ENCODE measurements around the gene SLC39A2. TPM values are rescaled to one million over a fixed set of nuclear protein-coding genes. Genes with fewer than 3 reads are reported as not detected.

SLC39A2 gene
- total and polyA plus RNA-seq, 9 of the 15 experiments (the other 6 are each of a cell fraction or from before 2014, with no cell fraction given), result 0.06 to 0.09 TPM; not detected in 7

- FAIRE-seq (no peak), DNase-seq (ENCODE audit: extremely low read depth in 1 of 4, low spot score in 3 of 4) (no peak), ATAC-seq (peak; percentile 31)
- Histone ChIP-seq H3K4me1 (replicated peaks in 1 of 2; ENCODE audit: control insufficient read depth in 2 of 2, insufficient read depth in 2 of 2, low read length in 2 of 2) (peaks cover 0 to 15% of the 10 kb centered on the region in 2 experiments; a peak in 4 of 5 replicates), H2AFZ (ENCODE audit: low read depth, low read length) (peak overlapping the region; percentile 63), H3K79me2 (ENCODE audit: control insufficient read depth, insufficient read depth, low read length) (no peaks in the 10 kb centered on the region), H3K36me3 (ENCODE audit: control insufficient read depth, insufficient read depth, low read length) (no peaks in the 10 kb centered on the region), H3K9me1 (ENCODE audit: control insufficient read depth, insufficient read depth, low read length) (no peaks in the 10 kb centered on the region), H4K20me1 (replicated peaks; ENCODE audit: control insufficient read depth, insufficient read depth, low read length) (no peaks in the 10 kb centered on the region), H3K4me2 (ENCODE audit: insufficient read depth, low read length) (no peak overlapping the region), H3K27me3 (ENCODE audit: control insufficient read depth in 2 of 2, insufficient read depth in 2 of 2, low read length in 2 of 2) (no peaks in the 10 kb centered on the region), H3K4me3 (no peak overlapping the region), H3K27ac (ENCODE audit: extremely low read depth, low read depth, low read length) (no peak overlapping the region), H3K9ac (ENCODE audit: insufficient read depth in 1 of 2, low read depth in 2 of 2, low read length in 2 of 2) (no peak overlapping the region), H3K9me3 (replicated peaks; ENCODE audit: control insufficient read depth, insufficient read depth, low read depth, low read length) (no peaks in the 10 kb centered on the region)
- CTCF ChIA-PET (ENCODE audit: low intra/inter-chr PET ratio), result interaction anchor here (0.9 to 2.8 kb wide), 3 partner anchors 24 to 181 kb away, joined by 3 to 33 read pairs (median 11); no protein-coding TSS in a partner anchor
- 26% methylated on average over 6 of the region's 10 CpGs for WGBS (ENCODE audit: insufficient coverage, low coverage, missing lambda C conversion rate)
- intact Hi-C loops (cut with micrococcal nuclease), result loop anchor here (5.0 kb wide), 1 partner anchor 341 kb away; no protein-coding TSS in a partner anchor
- in situ Hi-C loops (cut with MboI), result no loop called here
- BruUV-seq (replicated peaks), result no TSS peak
- POLR2A ChIA-PET, result interaction anchor here (0.6 to 2.6 kb wide), 2 partner anchors 12 to 23 kb away, joined by 3 to 15 read pairs; no protein-coding TSS in a partner anchor
- TF ChIP-seq ZNF407 (IDR thresholded peaks at IDR 0.05; ENCODE audit: low read depth) (no peak), CSDE1 (IDR thresholded peaks at IDR 0.05) (no peak), MEF2A (IDR thresholded peaks at IDR 0.05; ENCODE audit: control insufficient read depth, low read depth, low read length) (no peak), COPS2 (conservative IDR thresholded peaks at IDR 0.05) (no peak), HNRNPH1 (optimal IDR thresholded peaks at IDR 0.05; ENCODE audit: low read depth, low read length) (no peak), ZEB2 (IDR thresholded peaks at IDR 0.05) (no peak), TFAM (CRISPR knock-in tag; conservative IDR thresholded peaks at IDR 0.05) (no peak)
- TF ChIP-seq, protein P1, sequence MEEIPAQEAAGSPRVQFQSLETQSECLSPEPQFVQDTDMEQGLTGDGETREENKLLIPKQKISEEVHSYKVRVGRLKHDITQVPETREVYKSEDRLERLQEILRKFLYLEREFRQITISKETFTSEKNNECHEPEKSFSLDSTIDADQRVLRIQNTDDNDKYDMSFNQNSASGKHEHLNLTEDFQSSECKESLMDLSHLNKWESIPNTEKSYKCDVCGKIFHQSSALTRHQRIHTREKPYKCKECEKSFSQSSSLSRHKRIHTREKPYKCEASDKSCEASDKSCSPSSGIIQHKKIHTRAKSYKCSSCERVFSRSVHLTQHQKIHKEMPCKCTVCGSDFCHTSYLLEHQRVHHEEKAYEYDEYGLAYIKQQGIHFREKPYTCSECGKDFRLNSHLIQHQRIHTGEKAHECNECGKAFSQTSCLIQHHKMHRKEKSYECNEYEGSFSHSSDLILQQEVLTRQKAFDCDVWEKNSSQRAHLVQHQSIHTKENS (CRISPR knock-in tag; IDR thresholded peaks at IDR 0.05), result no peak
- TF ChIP-seq, protein P2, sequence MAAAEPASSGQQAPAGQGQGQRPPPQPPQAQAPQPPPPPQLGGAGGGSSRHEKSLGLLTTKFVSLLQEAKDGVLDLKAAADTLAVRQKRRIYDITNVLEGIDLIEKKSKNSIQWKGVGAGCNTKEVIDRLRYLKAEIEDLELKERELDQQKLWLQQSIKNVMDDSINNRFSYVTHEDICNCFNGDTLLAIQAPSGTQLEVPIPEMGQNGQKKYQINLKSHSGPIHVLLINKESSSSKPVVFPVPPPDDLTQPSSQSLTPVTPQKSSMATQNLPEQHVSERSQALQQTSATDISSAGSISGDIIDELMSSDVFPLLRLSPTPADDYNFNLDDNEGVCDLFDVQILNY (CRISPR knock-in tag; IDR thresholded peaks at IDR 0.05), result no peak
Measured at GRCh38 chr14:21038441-21039422, 39.6 kb downstream of the SLC39A2 start.

Data from K562 (cell line).